Astrocyte (in vitro differentiated cells and primary cell): ENCODE results near the gene SCIN. TPM values are rescaled to one million over a fixed set of nuclear protein-coding genes. Genes with fewer than 3 reads are reported as not detected.

Source experiments
- DNase-seq: peaks from one replicate; pipeline ENCODE4 v3.0.0-alpha.2; 2010; ENCODE audit warnings: low read depth
- FAIRE-seq: peaks from 2 replicates; lab custom pipeline; 2011; peaks lifted over from hg19 to GRCh38; lab: Jason Lieb, UNC
- H2AFZ ChIP-seq: 2 replicates; pipeline ENCODE4 v1.6.0; 2012; ENCODE audit warnings: low read depth, low read length, inconsistent platforms
- H3K27ac ChIP-seq: 2 replicates; pipeline ENCODE4 v1.5.1; 2011; ENCODE audit warnings: low read depth, low read length, inconsistent platforms
- H3K27me3 ChIP-seq: 2 replicates; pipeline ENCODE4 v1.6.0; 2011; ENCODE audit warnings: low read length, inconsistent platforms; ENCODE audit not compliant: insufficient read depth
- H3K36me3 ChIP-seq: 2 replicates; pipeline ENCODE4 v1.5.1; 2011; ENCODE audit warnings: low read length, inconsistent platforms; ENCODE audit not compliant: insufficient read depth
- H3K4me1 ChIP-seq: 2 replicates; pipeline ENCODE4 v1.5.1; 2011; ENCODE audit warnings: low read length, inconsistent platforms; ENCODE audit not compliant: insufficient read depth
- H3K4me2 ChIP-seq: 2 replicates; pipeline ENCODE4 v1.6.0; 2012; ENCODE audit warnings: low read length, inconsistent platforms
- H3K4me3 ChIP-seq: 2 replicates; pipeline ENCODE4 v1.5.1; 2011; ENCODE audit warnings: low read depth, mild to moderate bottlenecking, low read length, inconsistent platforms; ENCODE audit not compliant: insufficient read depth
- H3K79me2 ChIP-seq: 2 replicates; pipeline ENCODE4 v1.6.0; 2012; ENCODE audit warnings: mild to moderate bottlenecking, low read length, inconsistent platforms; ENCODE audit not compliant: insufficient read depth
- H3K9ac ChIP-seq: 2 replicates; pipeline ENCODE4 v1.6.0; 2012; ENCODE audit warnings: mild to moderate bottlenecking, low read length, inconsistent platforms
- H3K9me3 ChIP-seq: 2 replicates; pipeline ENCODE4 v1.5.1; 2012; ENCODE audit warnings: low read depth, mild to moderate bottlenecking, low read length, inconsistent platforms; ENCODE audit not compliant: insufficient read depth
- H4K20me1 ChIP-seq: 2 replicates; pipeline ENCODE4 v1.6.0; 2012; ENCODE audit warnings: low read length, inconsistent platforms; ENCODE audit not compliant: insufficient read depth
- H3K27ac Mint-ChIP-seq: one replicate; pipeline ENCODE4 v1.8.0; 2021; ENCODE audit warnings: mild to moderate bottlenecking, mixed read lengths; ENCODE audit not compliant: unreplicated experiment
- H3K27me3 Mint-ChIP-seq: one replicate; pipeline ENCODE4 v1.8.0; 2021; ENCODE audit warnings: low read depth, mixed read lengths; ENCODE audit not compliant: unreplicated experiment
- H3K36me3 Mint-ChIP-seq: one replicate; pipeline ENCODE4 v1.8.0; 2021; ENCODE audit warnings: low read depth, mixed read lengths; ENCODE audit not compliant: unreplicated experiment
- H3K4me1 Mint-ChIP-seq: one replicate; pipeline ENCODE4 v1.8.0; 2021; ENCODE audit warnings: low read depth, mixed read lengths; ENCODE audit not compliant: unreplicated experiment
- H3K4me3 Mint-ChIP-seq: one replicate; pipeline ENCODE4 v1.8.0; 2021; ENCODE audit warnings: mild to moderate bottlenecking, moderate library complexity, mixed read lengths; ENCODE audit not compliant: unreplicated experiment
- H3K9me3 Mint-ChIP-seq: one replicate; pipeline ENCODE4 v1.8.0; 2021; ENCODE audit warnings: mild to moderate bottlenecking, mixed read lengths; ENCODE audit not compliant: unreplicated experiment
- EZH2 ChIP-seq: IDR thresholded peaks from 2 replicates; pipeline ENCODE4 v1.6.1; 2012; ENCODE audit warnings: mild to moderate bottlenecking, low read length, inconsistent platforms; ENCODE audit not compliant: insufficient read depth
- total RNA-seq: library from RNA; stranded (reverse); gene quantifications from 2 replicates; pipeline ENCODE4 v1.2.1, GENCODE V29; 2021
- TF ChIP-seq, protein P1 (sequence below): IDR thresholded peaks from 2 replicates; pipeline ENCODE4 v1.5.1; 2011; ENCODE audit warnings: low read depth, mild to moderate bottlenecking, inconsistent platforms, low read length, moderate library complexity; ENCODE audit not compliant: insufficient read depth

SCIN gene
- total RNA-seq, 1 donor from 2014 or later, result 0.27 TPM

DNA sequence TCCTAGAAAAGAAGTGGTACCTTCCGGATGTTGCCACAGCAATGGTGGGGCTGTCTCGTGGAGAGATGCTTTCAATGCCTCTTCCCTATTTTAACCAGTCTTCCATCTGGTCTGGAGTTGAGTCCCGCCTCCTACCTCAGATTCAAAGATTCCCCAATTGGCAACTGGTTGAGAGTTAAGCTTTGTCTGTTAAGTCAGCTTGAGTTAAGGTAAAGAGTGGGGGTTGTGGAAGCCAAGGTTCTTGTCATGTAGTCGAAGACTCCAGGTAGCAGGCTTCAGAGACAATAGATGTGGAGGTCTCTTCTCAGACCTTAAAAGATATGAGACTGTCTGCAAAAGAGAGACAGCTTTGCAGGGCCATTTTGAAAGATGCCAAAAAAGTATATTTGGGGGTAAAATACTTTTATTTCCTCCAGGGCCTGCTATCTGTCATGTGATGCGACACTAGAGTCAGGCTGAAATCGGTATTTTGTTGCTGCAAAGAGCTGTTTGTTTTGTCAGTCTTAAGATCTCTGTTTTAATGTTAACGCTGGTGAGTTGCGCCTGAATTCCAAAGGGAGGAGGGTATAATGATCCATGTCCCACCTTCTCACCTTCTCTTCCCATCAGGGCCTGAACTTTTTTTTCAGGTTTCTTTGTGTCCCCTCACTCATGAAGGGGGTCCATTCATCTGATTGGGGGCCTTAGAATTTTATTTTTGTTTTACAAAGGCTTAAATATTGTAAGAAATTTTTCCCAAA, 40.4 kb upstream of the SCIN start:
- Mint-ChIP-seq H3K27ac (no peak overlapping the region), H3K9me3 (peaks cover 8% of the 10 kb centered on the region), H3K4me1 (no peaks in the 10 kb centered on the region), H3K36me3 (no peaks in the 10 kb centered on the region), H3K4me3 (no peak overlapping the region), H3K27me3 (no peaks in the 10 kb centered on the region)
- H4K20me1 ChIP-seq, result no peaks in the 10 kb centered on the region
- no peak for FAIRE-seq
- H2AFZ ChIP-seq, result no peak overlapping the region
- H3K79me2 ChIP-seq, result no peaks in the 10 kb centered on the region
- no peak overlapping the region for H3K4me3 ChIP-seq
- no peak overlapping the region for H3K4me2 ChIP-seq
- H3K4me1 ChIP-seq, result no peaks in the 10 kb centered on the region
- no peaks in the 10 kb centered on the region for H3K27me3 ChIP-seq
- H3K27ac ChIP-seq, result no peak overlapping the region
- no peak overlapping the region for H3K9ac ChIP-seq
- no peak for DNase-seq
- no peaks in the 10 kb centered on the region for H3K9me3 ChIP-seq
- TF ChIP-seq, protein P1, sequence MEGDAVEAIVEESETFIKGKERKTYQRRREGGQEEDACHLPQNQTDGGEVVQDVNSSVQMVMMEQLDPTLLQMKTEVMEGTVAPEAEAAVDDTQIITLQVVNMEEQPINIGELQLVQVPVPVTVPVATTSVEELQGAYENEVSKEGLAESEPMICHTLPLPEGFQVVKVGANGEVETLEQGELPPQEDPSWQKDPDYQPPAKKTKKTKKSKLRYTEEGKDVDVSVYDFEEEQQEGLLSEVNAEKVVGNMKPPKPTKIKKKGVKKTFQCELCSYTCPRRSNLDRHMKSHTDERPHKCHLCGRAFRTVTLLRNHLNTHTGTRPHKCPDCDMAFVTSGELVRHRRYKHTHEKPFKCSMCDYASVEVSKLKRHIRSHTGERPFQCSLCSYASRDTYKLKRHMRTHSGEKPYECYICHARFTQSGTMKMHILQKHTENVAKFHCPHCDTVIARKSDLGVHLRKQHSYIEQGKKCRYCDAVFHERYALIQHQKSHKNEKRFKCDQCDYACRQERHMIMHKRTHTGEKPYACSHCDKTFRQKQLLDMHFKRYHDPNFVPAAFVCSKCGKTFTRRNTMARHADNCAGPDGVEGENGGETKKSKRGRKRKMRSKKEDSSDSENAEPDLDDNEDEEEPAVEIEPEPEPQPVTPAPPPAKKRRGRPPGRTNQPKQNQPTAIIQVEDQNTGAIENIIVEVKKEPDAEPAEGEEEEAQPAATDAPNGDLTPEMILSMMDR, result no peak
- no peak for TF ChIP-seq EZH2
- H3K36me3 ChIP-seq, result no peaks in the 10 kb centered on the region

DNA sequence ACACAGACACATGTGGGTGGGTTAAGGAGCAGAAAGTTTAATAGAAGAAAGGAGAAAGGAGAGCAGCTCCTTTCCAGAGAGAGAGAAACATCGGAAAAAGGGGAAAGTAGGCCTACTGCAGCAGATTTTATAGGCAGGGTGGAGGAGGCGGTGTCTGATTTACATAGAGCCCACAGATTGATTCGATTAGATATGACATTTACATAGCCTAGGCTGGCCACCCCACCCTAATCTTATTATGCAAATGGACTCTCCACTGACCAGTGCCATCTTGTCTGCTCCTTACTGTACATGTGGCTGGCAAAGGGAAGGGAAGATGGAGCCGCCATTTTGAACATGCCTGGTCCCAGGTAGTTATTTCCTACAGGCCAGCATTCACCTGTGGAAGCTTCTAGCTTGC, 38.7 kb upstream of the SCIN start:
- Histone ChIP-seq H3K79me2 (no peaks in the 10 kb centered on the region), H3K9me3 (peaks cover 3% of the 10 kb centered on the region), H3K27ac (no peak overlapping the region), H3K36me3 (no peaks in the 10 kb centered on the region), H3K4me1 (no peaks in the 10 kb centered on the region), H3K9ac (no peak overlapping the region), H4K20me1 (no peaks in the 10 kb centered on the region), H3K27me3 (no peaks in the 10 kb centered on the region), H2AFZ (no peak overlapping the region), H3K4me3 (no peak overlapping the region), H3K4me2 (no peak overlapping the region)
- TF ChIP-seq, protein P1, result no peak
- TF ChIP-seq EZH2, result no peak
- Mint-ChIP-seq H3K9me3 (peaks cover 13% of the 10 kb centered on the region), H3K4me3 (no peak overlapping the region), H3K4me1 (no peaks in the 10 kb centered on the region), H3K27me3 (no peaks in the 10 kb centered on the region), H3K36me3 (no peaks in the 10 kb centered on the region), H3K27ac (no peak overlapping the region)
- DNase-seq (no peak), FAIRE-seq (no peak)

DNA sequence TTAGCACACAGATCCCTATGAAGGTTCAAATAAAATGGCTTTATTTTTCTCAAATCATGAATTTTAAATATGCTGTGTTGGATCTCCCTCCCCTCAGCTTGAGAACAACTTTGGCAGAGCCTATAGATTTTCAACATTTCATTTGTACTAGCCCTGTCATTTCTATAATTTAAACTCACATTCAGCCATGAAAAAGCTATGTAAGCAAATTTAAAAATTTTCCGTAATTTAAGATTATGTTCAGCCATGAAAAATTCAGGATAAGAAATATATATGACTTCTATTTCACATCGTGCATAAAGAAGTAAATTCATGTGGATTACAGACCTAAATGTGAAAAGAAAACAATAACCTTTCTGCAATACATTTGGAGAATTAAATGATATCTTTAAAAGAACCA, 36.5 kb upstream of the SCIN start:
- Histone ChIP-seq H3K27me3 (no peaks in the 10 kb centered on the region), H3K36me3 (no peaks in the 10 kb centered on the region), H3K4me1 (no peaks in the 10 kb centered on the region), H3K27ac (no peak overlapping the region), H3K79me2 (no peaks in the 10 kb centered on the region), H3K9me3 (peaks cover 3% of the 10 kb centered on the region), H3K4me2 (no peak overlapping the region), H3K9ac (no peak overlapping the region), H4K20me1 (no peaks in the 10 kb centered on the region), H3K4me3 (no peak overlapping the region), H2AFZ (no peak overlapping the region)
- DNase-seq, result no peak
- Mint-ChIP-seq H3K4me3 (no peak overlapping the region), H3K4me1 (no peaks in the 10 kb centered on the region), H3K9me3 (peaks cover 13% of the 10 kb centered on the region), H3K36me3 (no peaks in the 10 kb centered on the region), H3K27ac (no peak overlapping the region), H3K27me3 (no peaks in the 10 kb centered on the region)
- FAIRE-seq, result no peak
- TF ChIP-seq, protein P1, result no peak
- no peak for TF ChIP-seq EZH2
